ENCODE results near the gene L3MBTL4. TPM values are rescaled to one million over a fixed set of nuclear protein-coding genes. Genes with fewer than 3 reads are reported as not detected.
A peak's percentile ranks its signal among the peaks of the same experiment; 100 is the strongest.

The L3MBTL4 gene
- total RNA-seq (ENCODE audit: unreplicated experiment) = 0.56 TPM
- long read RNA-seq = 0 reads

- Mint-ChIP-seq H3K27me3 (ENCODE audit: unreplicated experiment) (peaks cover 15% of the 10 kb centered on the region), H3K4me3 (ENCODE audit: unreplicated experiment) (peak within 1 kb of the TSS; percentile 91), H3K4me1 (ENCODE audit: unreplicated experiment) (peaks cover 8% of the 10 kb centered on the region), H3K9me3 (ENCODE audit: unreplicated experiment) (no peaks in the 10 kb centered on the region), H3K36me3 (ENCODE audit: low read depth, unreplicated experiment) (peaks cover 12% of the 10 kb centered on the region), H3K27ac (ENCODE audit: unreplicated experiment) (no peak within 1 kb of the TSS)
- TF ChIP-seq CTCF (IDR thresholded peaks at IDR 0.05; ENCODE audit: unreplicated experiment) = no peak
- DNase-seq (ENCODE audit: low spot score) = peak; percentile 14
These were observed at the start of gene L3MBTL4 for GRCh38 chr18:6414723-6415417. Gene L3MBTL4 (minus strand): TSS chr18:6414911. CDS start chr18:6311625, 103,286 bp downstream.

- Mint-ChIP-seq H3K27ac (ENCODE audit: unreplicated experiment) (no peak overlapping the region), H3K36me3 (ENCODE audit: low read depth, unreplicated experiment) (no peaks in the 10 kb centered on the region), H3K4me3 (ENCODE audit: unreplicated experiment) (no peak overlapping the region), H3K4me1 (ENCODE audit: unreplicated experiment) (peaks cover 4% of the 10 kb centered on the region), H3K27me3 (ENCODE audit: unreplicated experiment) (no peaks in the 10 kb centered on the region), H3K9me3 (ENCODE audit: unreplicated experiment) (no peaks in the 10 kb centered on the region)
- TF ChIP-seq CTCF (IDR thresholded peaks at IDR 0.05; ENCODE audit: unreplicated experiment) = no peak
- no peak for DNase-seq (ENCODE audit: low spot score)
These were observed 37.5 kb upstream of the L3MBTL4 start for GRCh38 chr18:6452194-6452593.

- H3K4me1 Mint-ChIP-seq (ENCODE audit: unreplicated experiment) = peaks cover 4% of the 10 kb centered on the region
- H3K36me3 Mint-ChIP-seq (ENCODE audit: low read depth, unreplicated experiment) = no peaks in the 10 kb centered on the region
- no peaks in the 10 kb centered on the region for H3K9me3 Mint-ChIP-seq (ENCODE audit: unreplicated experiment)
- H3K27ac Mint-ChIP-seq (ENCODE audit: unreplicated experiment) = no peak overlapping the region
- no peak for DNase-seq (ENCODE audit: low spot score)
- no peaks in the 10 kb centered on the region for H3K27me3 Mint-ChIP-seq (ENCODE audit: unreplicated experiment)
- no peak overlapping the region for H3K4me3 Mint-ChIP-seq (ENCODE audit: unreplicated experiment)
- TF ChIP-seq CTCF (IDR thresholded peaks at IDR 0.05; ENCODE audit: unreplicated experiment) = no peak
These were observed 34.5 kb upstream of the L3MBTL4 start for GRCh38 chr18:6449213-6449612.

- TF ChIP-seq CTCF (IDR thresholded peaks at IDR 0.05; ENCODE audit: unreplicated experiment) = no peak
- H3K9me3 Mint-ChIP-seq (ENCODE audit: unreplicated experiment) = no peaks in the 10 kb centered on the region
- no peaks in the 10 kb centered on the region for H3K27me3 Mint-ChIP-seq (ENCODE audit: unreplicated experiment)
- no peak overlapping the region for H3K4me3 Mint-ChIP-seq (ENCODE audit: unreplicated experiment)
- no peak overlapping the region for H3K27ac Mint-ChIP-seq (ENCODE audit: unreplicated experiment)
- no peaks in the 10 kb centered on the region for H3K4me1 Mint-ChIP-seq (ENCODE audit: unreplicated experiment)
- H3K36me3 Mint-ChIP-seq (ENCODE audit: low read depth, unreplicated experiment) = no peaks in the 10 kb centered on the region
- DNase-seq (ENCODE audit: low spot score) = no peak
These were observed 29.9 kb upstream of the L3MBTL4 start for GRCh38 chr18:6444466-6445228.

GRCh38 chr18:6441200-6441599, 26.5 kb upstream of the L3MBTL4 start:
- no peak for DNase-seq (ENCODE audit: low spot score)
- Mint-ChIP-seq H3K9me3 (ENCODE audit: unreplicated experiment) (no peaks in the 10 kb centered on the region), H3K36me3 (ENCODE audit: low read depth, unreplicated experiment) (no peaks in the 10 kb centered on the region), H3K27ac (ENCODE audit: unreplicated experiment) (no peak overlapping the region), H3K27me3 (ENCODE audit: unreplicated experiment) (no peaks in the 10 kb centered on the region), H3K4me1 (ENCODE audit: unreplicated experiment) (no peaks in the 10 kb centered on the region), H3K4me3 (ENCODE audit: unreplicated experiment) (no peak overlapping the region)
- no peak for TF ChIP-seq CTCF (IDR thresholded peaks at IDR 0.05; ENCODE audit: unreplicated experiment)
